HepG2 (cell line): ENCODE measurements around the gene IL1A. TPM values are rescaled to one million over a fixed set of nuclear protein-coding genes. Genes with fewer than 3 reads are reported as not detected.

Source experiments
- CHCHD3 ChIP-seq: sonication (generic); formaldehyde crosslinking; IDR thresholded peaks from 2 replicates; pipeline ENCODE4 v1.8.0; 2022; ENCODE audit warnings: mild to moderate bottlenecking, missing genetic modification reagents, moderate library complexity
- CHD2 ChIP-seq: IDR thresholded peaks from 2 replicates; pipeline ENCODE4 v1.6.1; 2011; ENCODE audit warnings: low read depth, low read length, improper control_type of control experiment
- ELF3 ChIP-seq: IDR thresholded peaks from 2 replicates; pipeline ENCODE4 v1.6.1; 2016; ENCODE audit warnings: missing genetic modification reagents, missing compliant biosample characterization
- FIP1L1 ChIP-seq: fragments of 200-400 bp; formaldehyde crosslinking; IDR thresholded peaks from 2 replicates; pipeline ENCODE4 v1.6.1; 2018; ENCODE audit warnings: low read depth, mild to moderate bottlenecking, low read length, moderate library complexity, borderline replicate concordance; ENCODE audit not compliant: insufficient read depth
- RARG ChIP-seq: sonication (generic); formaldehyde crosslinking; IDR thresholded peaks from 2 replicates; pipeline ENCODE4 v1.4.0; 2020; ENCODE audit warnings: low read depth, mild to moderate bottlenecking, missing genetic modification reagents
- SMAD1 ChIP-seq: sonication (generic); formaldehyde crosslinking; IDR thresholded peaks from 2 replicates; pipeline ENCODE4 v1.4.0; 2020; ENCODE audit warnings: missing genetic modification reagents, low read depth, mild to moderate bottlenecking, borderline replicate concordance
- SYNCRIP ChIP-seq: fragments of 200-400 bp; formaldehyde crosslinking; IDR thresholded peaks from 2 replicates; pipeline ENCODE4 v1.6.1; 2018; ENCODE audit warnings: mild to moderate bottlenecking, low read depth, low read length; ENCODE audit not compliant: insufficient read depth
- ZMAT3 ChIP-seq: sonication (generic); formaldehyde crosslinking; conservative IDR thresholded peaks from 2 replicates; pipeline ENCODE4 v1.7.0; 2021; ENCODE audit warnings: missing genetic modification reagents
- ZNF10 ChIP-seq: sonication (generic); formaldehyde crosslinking; IDR thresholded peaks from 2 replicates; pipeline ENCODE4 v1.4.0; 2020; ENCODE audit warnings: mild to moderate bottlenecking, low read depth, missing genetic modification reagents, borderline replicate concordance
- ZNF253 ChIP-seq: sonication (generic); formaldehyde crosslinking; IDR thresholded peaks from 2 replicates; pipeline ENCODE4 v1.8.0; 2022; ENCODE audit warnings: mild to moderate bottlenecking, missing genetic modification reagents, borderline replicate concordance
- ZNF674 ChIP-seq: sonication (generic); formaldehyde crosslinking; IDR thresholded peaks from 2 replicates; pipeline ENCODE4 v1.5.0; 2020; ENCODE audit warnings: low read depth, mild to moderate bottlenecking, missing genetic modification reagents
- ZSCAN12 ChIP-seq: sonication (generic); formaldehyde crosslinking; IDR thresholded peaks from 2 replicates; pipeline ENCODE4 v1.9.0; 2021; ENCODE audit warnings: mild to moderate bottlenecking, missing genetic modification reagents
- polyA plus RNA-seq, 8 experiments: library from polyadenylated mRNA; depleted of rRNA in 3 of 8; stranded (reverse) in 7 of 8; unstranded in 1 of 8; fragments of >200 nt; fragmentation: Illumina TruSeq in 4 of 8; extraction: Trizol in 4 of 8; gene quantifications; 2 replicates each; pipeline versions ENCODE4 v1.2.1 to v1.2.3, GENCODE V29; 2011 to 2016; ENCODE audit warnings: low read depth in 4 of 8, missing spikeins in 1 of 8, mixed read lengths in 1 of 8; ENCODE audit not compliant: insufficient read depth in 1 of 8
- total RNA-seq, 5 experiments: library from RNA; depleted of rRNA; stranded (reverse); fragments of >200 nt; fragmentation: Illumina TruSeq; extraction: Trizol; gene quantifications; 2 replicates each; pipeline ENCODE4 v1.2.3, GENCODE V29; 2016; ENCODE audit warnings: low read depth in 1 of 5
- TF ChIP-seq, protein P1 (sequence below): sonication (generic); formaldehyde crosslinking; IDR thresholded peaks from one replicate; pipeline ENCODE4 v1.5.1; 2020; ENCODE audit warnings: mild to moderate bottlenecking, missing genetic modification reagents; ENCODE audit errors: not compliant biosample characterization
- TF ChIP-seq, protein P2 (sequence below): sonication (generic); formaldehyde crosslinking; IDR thresholded peaks from 2 replicates; pipeline ENCODE4 v1.5.0; 2020; ENCODE audit warnings: missing genetic modification reagents
- TF ChIP-seq, protein P3 (sequence below): sonication (generic); formaldehyde crosslinking; IDR thresholded peaks from 2 replicates; pipeline ENCODE4 v1.8.0; 2022; ENCODE audit warnings: low read depth, missing genetic modification reagents

The IL1A gene
- total and polyA plus RNA-seq, 2 of the 13 experiments (the other 11 are each of a cell fraction or from before 2014, with no cell fraction given), result not detected

DNA sequence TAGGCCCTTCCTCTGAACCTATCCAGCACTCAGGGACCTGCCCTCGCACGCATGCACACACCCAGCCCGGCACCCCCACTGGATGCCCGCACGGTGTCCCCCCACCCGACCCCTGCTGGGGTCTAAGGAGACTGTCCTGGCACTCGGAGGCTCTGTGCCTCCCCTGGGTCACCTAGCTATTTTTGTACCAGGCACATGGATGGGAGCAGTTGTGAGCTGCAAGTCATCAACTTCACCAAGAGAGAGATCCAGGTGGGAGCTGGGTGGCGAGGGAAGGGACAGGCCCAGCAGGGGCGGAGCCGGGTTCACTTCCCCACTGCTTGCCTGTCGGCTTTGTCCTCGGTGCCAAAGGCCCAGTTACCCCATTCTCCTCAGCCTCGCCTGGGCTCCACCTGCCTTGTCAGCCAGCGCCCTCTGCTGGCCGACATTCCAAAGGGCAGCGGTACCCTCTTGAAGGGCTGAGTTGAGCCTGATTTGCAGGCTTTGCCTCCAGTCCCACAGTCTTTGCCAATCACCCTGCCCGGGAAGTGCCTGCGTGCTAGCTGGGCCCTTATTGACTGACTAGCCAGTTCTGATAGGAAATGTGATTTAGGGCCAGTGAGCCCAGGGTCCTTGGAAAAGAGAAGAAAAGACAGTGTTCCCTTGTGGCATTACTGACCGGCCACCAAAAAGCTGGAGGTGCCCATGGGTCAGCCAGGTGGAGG, 57.7 kb downstream of the IL1A start (continued):
- TF ChIP-seq, protein P1, sequence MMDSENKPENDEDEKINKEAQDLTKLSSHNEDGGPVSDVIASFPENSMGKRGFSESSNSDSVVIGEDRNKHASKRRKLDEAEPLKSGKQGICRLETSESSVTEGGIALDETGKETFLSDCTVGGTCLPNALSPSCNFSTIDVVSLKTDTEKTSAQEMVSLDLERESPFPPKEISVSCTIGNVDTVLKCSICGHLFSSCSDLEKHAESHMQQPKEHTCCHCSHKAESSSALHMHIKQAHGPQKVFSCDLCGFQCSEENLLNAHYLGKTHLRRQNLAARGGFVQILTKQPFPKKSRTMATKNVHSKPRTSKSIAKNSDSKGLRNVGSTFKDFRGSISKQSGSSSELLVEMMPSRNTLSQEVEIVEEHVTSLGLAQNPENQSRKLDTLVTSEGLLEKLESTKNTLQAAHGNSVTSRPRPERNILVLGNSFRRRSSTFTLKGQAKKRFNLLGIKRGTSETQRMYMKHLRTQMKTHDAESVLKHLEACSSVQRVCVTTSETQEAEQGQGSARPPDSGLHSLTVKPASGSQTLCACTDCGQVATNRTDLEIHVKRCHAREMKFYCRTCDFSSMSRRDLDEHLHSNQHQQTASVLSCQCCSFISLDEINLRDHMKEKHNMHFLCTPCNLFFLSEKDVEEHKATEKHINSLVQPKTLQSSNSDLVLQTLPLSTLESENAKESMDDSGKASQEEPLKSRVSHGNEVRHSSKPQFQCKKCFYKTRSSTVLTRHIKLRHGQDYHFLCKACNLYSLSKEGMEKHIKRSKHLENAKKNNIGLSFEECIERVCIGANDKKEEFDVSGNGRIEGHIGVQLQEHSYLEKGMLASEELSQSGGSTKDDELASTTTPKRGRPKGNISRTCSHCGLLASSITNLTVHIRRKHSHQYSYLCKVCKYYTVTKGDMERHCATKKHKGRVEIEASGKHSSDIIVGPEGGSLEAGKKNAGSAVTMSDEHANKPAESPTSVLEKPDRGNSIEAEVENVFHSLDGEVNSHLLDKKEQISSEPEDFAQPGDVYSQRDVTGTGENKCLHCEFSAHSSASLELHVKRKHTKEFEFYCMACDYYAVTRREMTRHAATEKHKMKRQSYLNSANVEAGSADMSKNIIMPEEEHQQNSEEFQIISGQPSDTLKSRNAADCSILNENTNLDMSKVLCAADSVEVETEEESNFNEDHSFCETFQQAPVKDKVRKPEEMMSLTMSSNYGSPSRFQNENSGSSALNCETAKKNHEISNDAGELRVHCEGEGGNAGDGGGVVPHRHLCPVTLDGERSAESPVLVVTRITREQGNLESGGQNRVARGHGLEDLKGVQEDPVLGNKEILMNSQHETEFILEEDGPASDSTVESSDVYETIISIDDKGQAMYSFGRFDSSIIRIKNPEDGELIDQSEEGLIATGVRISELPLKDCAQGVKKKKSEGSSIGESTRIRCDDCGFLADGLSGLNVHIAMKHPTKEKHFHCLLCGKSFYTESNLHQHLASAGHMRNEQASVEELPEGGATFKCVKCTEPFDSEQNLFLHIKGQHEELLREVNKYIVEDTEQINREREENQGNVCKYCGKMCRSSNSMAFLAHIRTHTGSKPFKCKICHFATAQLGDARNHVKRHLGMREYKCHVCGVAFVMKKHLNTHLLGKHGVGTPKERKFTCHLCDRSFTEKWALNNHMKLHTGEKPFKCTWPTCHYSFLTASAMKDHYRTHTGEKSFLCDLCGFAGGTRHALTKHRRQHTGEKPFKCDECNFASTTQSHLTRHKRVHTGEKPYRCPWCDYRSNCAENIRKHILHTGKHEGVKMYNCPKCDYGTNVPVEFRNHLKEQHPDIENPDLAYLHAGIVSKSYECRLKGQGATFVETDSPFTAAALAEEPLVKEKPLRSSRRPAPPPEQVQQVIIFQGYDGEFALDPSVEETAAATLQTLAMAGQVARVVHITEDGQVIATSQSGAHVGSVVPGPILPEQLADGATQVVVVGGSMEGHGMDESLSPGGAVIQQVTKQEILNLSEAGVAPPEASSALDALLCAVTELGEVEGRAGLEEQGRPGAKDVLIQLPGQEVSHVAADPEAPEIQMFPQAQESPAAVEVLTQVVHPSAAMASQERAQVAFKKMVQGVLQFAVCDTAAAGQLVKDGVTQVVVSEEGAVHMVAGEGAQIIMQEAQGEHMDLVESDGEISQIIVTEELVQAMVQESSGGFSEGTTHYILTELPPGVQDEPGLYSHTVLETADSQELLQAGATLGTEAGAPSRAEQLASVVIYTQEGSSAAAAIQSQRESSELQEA (CRISPR knock-in tag), result peak; percentile 55
- no peak for TF ChIP-seq FIP1L1
- no peak for TF ChIP-seq ZNF253
- no peak for TF ChIP-seq ZNF10 (CRISPR knock-in tag)
- 0 out of 2 replicates have a peak, but pooled peaks have one; percentile 92 for TF ChIP-seq ZNF674 (CRISPR knock-in tag)
- TF ChIP-seq ELF3 (CRISPR knock-in tag), result peak; percentile 77
- no peak; the same call in 1 of the 2 replicates for TF ChIP-seq ZMAT3 (CRISPR knock-in tag)
- TF ChIP-seq ZSCAN12 (CRISPR knock-in tag), result no peak
- TF ChIP-seq, protein P2, sequence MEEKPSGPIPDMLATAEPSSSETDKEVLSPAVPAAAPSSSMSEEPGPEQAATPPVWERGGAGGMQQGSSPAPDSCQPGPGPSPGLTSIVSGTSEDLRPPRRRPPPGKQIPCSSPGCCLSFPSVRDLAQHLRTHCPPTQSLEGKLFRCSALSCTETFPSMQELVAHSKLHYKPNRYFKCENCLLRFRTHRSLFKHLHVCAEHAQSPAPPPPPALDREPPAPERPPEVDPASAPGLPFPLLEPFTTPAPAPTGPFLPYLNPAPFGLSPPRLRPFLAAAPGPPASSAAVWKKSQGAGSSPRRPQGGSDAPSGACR (CRISPR knock-in tag), result no peak
- TF ChIP-seq, protein P3, sequence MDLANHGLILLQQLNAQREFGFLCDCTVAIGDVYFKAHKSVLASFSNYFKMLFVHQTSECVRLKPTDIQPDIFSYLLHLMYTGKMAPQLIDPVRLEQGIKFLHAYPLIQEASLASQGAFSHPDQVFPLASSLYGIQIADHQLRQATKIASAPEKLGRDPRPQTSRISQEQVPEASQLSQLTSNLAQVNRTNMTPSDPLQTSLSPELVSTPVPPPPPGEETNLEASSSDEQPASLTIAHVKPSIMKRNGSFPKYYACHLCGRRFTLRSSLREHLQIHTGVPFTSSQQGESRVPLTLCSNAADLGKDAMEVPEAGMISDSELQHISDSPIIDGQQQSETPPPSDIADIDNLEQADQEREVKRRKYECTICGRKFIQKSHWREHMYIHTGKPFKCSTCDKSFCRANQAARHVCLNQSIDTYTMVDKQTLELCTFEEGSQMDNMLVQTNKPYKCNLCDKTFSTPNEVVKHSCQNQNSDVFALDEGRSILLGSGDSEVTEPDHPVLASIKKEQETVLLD (CRISPR knock-in tag), result 0 out of 2 replicates have a peak, but pooled peaks have one; percentile 28
- no peak for TF ChIP-seq CHCHD3 (CRISPR knock-in tag)
- 0 out of 2 replicates have a peak, but pooled peaks have one; percentile 29 for TF ChIP-seq CHD2
- no peak for TF ChIP-seq SYNCRIP
- TF ChIP-seq RARG, result no peak
- 0 out of 2 replicates have a peak, but pooled peaks have one; percentile 33 for TF ChIP-seq SMAD1 (CRISPR knock-in tag)
